Glomerular visceral epithelial cell (primary cell): ENCODE measurements around the gene SULT1E1.

Source experiments
- DNase-seq: peaks from one replicate; pipeline ENCODE4 v3.0.0-alpha.2; 2016; ENCODE audit errors: extremely low spot score

Gene SULT1E1, protein sequence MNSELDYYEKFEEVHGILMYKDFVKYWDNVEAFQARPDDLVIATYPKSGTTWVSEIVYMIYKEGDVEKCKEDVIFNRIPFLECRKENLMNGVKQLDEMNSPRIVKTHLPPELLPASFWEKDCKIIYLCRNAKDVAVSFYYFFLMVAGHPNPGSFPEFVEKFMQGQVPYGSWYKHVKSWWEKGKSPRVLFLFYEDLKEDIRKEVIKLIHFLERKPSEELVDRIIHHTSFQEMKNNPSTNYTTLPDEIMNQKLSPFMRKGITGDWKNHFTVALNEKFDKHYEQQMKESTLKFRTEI

DNA sequence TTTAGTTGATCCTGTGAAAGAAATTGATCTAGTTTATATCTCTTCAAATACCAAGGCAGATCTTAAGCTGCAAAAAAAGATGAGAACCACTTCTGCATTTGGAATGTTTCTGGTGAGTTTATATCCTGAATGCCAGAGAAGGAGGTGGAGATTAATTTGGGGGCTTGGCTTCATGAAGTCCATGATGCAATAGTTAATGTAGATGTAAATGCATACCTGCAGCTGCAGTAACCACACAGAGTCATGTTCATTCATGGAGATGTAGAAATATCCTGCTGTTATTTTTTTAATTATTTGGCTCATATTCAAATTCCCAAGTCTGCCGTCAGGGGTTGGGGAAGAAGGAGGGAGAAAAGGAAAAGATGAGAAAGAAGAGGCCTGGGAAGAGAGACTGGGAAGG lies at the start of gene SULT1E1:
TSS of gene SULT1E1 (minus strand) at position 94 of the 400 bp plus-strand sequence. CDS start 2,501 bp downstream, outside the sequence.
- peak; percentile 61 for DNase-seq

DNA sequence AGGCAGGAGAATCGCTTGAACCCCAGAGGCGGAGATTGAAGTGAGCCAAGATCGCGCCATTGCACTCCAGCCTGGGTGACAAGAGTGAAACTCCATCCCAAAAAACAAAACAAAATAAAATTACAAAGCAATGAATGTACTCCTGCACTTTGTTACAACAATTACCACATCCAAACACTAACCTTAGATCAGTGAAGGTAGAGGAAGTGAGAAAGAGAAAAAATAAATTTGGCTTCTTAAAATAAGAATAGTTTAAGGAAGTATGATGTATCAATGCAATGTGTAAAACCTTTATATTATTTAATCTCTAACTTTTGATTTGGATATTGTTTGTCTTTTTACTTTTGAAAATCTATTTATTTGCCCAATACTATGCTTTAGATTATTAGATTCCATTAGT lies 49.2 kb upstream of the SULT1E1 start:
- no peak for DNase-seq

DNA sequence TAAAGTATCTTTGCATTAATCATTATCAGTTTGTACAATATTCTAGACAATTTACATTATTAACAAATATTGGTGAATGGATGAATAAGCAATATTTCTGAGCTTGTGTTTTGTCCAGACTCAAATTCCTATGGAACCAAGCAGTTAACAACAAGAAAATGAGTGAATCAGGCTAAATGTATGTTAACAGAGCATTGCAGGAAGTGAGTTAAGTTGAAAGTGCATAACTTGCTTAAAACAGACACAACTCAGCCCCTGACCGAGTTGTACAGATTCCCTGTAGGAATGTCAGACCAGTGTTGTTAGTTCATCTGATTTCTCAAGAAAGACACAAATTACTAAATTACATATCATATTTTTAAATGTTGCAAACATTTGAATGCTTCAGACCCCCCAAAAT lies 47.2 kb upstream of the SULT1E1 start:
- DNase-seq = no peak

DNA sequence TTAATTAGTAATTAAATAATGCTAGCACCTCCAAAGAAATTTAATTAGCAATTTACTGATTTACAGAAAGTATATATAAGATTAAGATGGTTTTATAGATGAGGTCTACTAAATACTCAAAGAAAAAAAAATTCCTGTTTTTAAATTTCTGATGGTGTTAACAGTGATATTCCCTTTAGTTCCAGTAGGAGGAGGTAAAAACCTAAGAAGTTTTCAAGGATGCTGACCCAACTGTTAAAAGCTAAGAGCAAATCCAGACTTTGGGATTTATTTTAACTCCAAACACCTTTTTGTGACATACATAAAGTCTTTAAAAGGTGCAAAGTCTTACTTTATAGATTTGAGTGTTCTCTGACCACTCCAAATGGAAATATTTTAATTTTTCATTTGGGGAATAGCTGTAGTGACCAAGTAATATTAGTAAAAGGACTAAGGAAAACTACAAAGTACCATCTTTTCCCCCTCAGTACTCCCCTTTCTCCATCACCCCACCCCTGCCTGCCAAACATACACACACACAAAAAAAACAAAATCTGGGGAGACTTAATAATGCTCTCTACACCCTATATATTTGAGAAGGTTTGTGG lies 36.7 kb upstream of the SULT1E1 start:
- no peak for DNase-seq

DNA sequence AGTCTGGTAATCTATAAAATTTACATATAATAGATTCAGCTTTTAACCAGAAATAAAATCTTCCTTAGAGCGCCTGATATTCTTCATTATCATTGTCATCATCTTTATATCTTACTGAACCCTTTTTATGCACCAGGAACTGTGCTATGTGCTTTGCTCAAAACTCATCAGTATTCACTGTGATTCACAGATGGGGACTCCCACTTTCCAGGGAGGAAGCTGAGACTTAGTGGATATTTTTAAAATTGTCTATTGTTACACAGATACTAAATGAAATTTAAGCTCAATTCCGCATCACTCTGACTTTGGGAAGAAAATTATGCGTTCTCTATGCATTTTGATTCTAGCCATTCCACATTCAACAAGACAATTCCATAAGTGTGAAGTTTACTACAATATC lies 34.8 kb upstream of the SULT1E1 start:
- DNase-seq = no peak

DNA sequence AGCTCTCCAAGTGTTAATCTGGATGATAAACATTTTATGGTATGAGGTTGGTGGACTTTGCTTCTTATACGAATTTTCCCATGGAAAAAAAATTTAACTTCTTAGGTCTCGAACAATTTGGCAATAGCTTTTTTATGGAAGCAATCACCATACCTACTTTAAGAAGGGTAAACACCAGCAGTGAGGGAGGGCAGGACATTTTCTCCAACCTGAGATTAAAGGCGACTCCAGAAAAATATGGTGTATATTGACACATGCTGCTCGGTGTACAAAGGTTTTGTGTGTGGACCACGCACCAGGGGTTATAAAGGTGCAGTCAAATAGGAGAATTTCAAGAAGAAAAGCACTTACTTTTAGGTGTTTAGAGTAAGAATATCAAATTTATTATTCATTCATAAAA lies 34.2 kb upstream of the SULT1E1 start:
- no peak for DNase-seq

DNA sequence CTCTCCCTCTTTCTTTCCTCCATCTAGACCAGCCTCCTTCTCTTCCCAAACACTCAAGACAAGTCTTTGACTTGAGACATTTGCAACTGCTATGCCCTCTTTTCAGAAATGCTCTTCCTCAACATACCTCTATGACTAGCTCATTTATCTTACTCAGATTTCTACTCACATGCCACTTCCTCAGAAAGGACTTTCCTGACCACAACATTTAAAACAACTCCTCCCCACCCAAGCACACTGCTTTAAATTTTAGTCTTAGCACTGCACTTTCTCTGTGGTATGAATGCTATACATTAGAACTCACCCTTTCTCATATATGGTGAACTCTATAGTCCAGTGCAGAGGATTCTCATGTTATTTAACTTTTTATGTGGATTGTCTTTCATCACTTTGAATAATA lies 28.4 kb upstream of the SULT1E1 start:
- no peak for DNase-seq

DNA sequence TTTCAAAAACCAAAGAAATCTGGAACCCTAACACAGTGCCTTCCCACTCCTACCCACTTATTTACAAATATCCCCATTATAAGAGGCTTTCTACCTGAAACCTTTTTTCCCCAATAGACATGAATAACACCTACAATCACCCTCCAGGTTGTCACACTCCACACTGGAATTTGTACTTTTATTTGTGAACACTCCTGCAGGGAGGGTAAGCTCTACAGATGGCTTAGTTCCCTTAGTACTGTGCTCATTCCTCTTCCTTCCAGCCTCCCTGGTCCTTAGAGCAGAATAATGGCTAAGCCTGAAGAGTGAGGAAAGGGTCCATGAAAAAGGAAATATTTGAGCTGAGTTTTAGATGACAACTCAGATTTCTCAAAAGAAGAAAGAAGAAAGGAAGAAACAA lies 22.2 kb upstream of the SULT1E1 start:
- no peak for DNase-seq

DNA sequence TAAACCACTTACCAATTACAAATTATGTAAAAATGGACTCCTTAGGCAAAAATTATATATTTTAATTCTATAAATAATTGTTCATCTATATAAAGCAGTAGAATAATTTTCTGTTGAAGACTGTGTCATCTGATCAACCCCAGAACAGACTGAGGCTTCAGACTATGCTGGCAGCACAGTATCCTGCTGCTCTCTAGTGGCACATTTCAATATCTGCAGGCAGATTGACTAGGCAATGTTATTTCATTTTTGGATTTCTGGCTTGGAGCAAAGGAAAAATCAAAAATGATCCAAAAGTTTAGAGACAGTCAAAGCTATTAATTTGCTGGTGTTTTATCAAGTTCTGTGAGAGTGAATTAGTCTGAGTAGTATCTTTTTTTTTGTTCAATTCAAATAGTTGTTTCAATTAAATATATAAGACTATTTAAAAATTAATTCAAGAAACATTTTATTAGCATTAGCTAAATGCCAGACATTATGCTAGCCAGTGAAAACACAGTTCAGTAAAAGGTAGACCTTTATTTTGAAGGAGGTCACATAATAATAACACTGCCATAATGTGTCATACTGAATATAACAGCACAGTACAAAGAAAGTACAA lies 21.3 kb upstream of the SULT1E1 start:
- peak; percentile 51 for DNase-seq

DNA sequence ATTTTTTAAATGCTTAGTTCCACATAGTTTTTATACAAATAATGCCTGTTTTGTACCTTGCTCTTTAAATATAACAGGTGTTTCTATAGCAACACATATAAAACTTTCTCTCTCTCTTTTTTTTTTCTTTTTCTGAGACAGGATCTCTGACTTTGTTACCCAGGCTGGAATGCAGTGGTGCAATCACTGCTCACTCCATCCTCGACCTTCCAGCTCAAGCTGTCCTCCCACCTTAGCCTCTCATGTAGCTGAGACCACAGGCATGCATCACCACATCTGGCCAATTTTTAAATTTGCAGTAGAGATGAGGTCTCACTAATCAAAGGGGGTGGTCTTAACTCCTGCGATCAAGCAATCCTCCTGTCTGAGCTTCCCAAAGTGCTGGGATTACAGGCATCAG lies 18.3 kb upstream of the SULT1E1 start:
- no peak for DNase-seq

- DNase-seq = no peak
Observed at GRCh38 chr4:69877453-69877852, 17.5 kb upstream of the SULT1E1 start.

- peak; percentile 61 for DNase-seq
Observed at GRCh38 chr4:69876071-69876470, 16.1 kb upstream of the SULT1E1 start.

DNA sequence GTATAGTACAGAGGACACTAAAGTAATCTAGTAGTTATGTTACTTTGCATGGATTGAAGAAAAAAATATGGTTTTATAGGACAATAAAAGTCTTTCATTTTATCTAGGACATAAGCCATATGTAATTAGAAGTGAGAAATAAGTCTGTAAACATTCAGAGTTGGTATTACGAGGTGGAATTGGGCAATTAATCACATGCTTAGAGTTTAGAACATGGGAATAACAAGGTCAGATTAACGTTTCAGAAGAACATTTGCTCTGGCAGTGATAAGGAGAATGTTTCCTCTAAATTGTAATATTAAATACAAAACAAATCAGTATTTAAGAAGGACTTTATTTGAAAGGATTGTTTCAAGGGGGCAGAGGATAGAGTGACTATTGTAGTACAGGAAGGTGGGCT lies 15.6 kb upstream of the SULT1E1 start:
- no peak for DNase-seq

- DNase-seq = no peak
Observed at GRCh38 chr4:69874507-69874906, 14.6 kb upstream of the SULT1E1 start.

- DNase-seq = no peak
Observed at GRCh38 chr4:69861756-69862155, 1.8 kb upstream of the SULT1E1 start.

- DNase-seq = no peak
Observed at GRCh38 chr4:69860521-69861298, 765 bp upstream of the SULT1E1 start.

DNA sequence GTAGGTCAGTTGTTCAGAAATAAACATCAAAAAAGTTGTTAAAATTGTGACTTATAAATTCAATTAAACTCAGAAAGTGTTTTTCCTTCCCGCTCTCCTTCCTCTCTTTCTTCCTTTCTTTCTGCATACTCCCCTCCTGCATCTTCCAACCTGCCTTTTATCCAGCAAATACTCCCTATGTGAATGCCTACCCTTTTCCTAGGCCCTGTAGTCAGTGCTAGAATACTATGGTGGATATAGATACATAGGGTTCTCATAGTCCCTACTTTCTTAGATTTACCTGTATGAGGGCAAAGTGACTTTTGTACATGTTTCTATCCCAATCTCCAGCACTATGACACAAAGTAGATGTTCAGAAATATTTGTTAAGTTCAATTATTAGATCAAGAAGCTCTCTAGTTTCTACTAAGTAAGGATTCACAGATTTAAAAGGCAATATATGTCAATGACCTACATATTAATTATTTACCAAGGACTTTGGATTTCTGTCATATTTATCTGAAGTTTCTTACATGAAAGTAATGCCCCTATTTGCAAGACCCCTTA lies 732 bp downstream of the SULT1E1 start:
- DNase-seq = no peak

DNA sequence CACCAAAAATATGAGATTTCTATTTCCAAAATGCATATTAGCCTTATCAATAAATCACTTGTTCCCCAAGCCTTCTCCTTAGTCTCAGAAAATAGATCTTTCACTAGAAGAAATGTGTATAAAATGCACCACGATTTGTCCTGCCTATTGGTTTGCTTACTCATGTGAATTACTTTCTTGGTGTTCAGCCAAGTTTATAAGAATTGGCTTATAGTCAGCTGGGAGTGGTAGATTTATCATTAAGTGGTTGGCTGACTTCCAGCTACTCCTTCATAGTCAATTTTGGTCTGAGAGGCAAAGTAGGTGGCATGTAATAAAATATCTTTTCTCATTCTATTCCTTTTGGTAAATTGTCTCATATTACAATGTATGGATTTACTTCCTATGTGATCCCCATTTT lies 1.3 kb downstream of the SULT1E1 start:
- peak; percentile 76 for DNase-seq

GRCh38 chr4:69855822-69856221 lies 4.1 kb downstream of the SULT1E1 start:
- no peak for DNase-seq

DNA sequence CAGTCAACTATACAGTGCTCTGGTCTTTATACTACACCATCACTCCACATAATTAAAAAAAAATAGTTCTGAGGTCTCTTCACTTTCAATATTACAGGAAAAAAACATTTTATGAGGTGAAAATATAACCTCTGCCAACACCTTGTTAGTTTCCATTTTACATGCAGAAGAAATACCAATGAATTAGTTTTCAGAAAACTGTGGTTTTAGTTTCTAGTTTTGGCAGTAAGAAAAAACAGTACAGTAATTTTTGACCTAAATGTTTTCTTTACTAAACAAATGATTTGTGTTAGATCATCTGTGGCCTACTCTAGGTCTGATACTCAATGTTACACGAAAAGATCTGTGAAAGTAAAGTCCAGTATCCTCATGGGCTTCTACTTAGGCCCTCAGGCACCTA lies 10.0 kb downstream of the SULT1E1 start:
- no peak for DNase-seq

DNA sequence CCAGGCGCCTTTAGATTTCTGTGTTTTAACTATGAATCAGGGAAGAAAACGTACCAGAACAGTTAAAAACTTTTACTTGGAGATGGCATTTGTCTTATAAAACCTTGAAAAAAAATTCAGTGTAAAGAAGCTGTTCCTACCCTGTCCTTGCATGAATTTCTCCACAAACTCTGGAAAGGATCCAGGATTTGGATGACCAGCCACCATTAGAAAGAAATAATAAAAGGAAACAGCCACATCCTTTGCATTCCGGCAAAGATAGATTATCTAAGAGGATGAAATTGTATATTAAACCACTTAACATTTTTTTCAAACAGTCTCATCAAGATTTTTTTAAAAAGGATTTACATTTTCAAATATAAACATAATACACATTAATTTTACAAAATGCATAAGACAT lies 10.6 kb downstream of the SULT1E1 start:
- peak; percentile 7 for DNase-seq

DNA sequence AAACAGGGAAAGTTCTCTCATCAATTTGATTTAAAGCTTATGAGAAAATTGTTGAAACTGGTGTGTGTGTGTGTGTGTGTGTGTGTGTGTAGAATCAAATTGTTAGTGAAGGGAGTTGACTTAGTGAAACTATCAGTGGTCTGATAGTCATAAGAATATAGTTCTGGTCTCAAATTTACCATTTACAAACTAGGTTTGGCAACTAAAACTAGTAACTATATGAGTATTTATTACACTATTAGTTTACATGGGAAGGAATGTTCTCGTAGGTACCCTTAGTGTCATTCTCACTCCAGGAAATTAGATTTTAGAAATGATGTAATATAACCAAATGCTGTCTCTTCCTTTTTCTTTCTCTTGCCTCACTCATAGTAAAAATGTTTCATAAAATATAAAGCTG lies 11.9 kb downstream of the SULT1E1 start:
- no peak for DNase-seq
